Spleen (tissue), 11 donors: ENCODE results near the gene LRFN2. TPM values are rescaled to one million over a fixed set of nuclear protein-coding genes. Genes with fewer than 3 reads are reported as not detected.

ENCODE experiments used
- DNase-seq: peaks from one replicate; pipeline ENCODE4 v3.0.0-alpha.2; 2020
- H3K27ac ChIP-seq, 8 donors: fragments of 200-600 bp; sonication (generic) in 7 of 8; 1 replicate in 4 of 8; 2 replicates in 4 of 8; pipeline versions ENCODE4 v1.5.0 to v1.8.0; 2016 to 2021; ENCODE audit warnings: inconsistent platforms in 4 of 8, mild to moderate bottlenecking in 4 of 8, moderate library complexity in 1 of 8
- H3K27me3 ChIP-seq, 7 donors: fragments of 200-600 bp; sonication (generic) in 6 of 7; replicated peaks in 1 of 7; 1 replicate in 4 of 7; 2 replicates in 3 of 7; pipeline versions ENCODE4 v1.5.0 to v1.8.0; 2016 to 2021; ENCODE audit warnings: inconsistent platforms in 3 of 7, mild to moderate bottlenecking in 1 of 7
- H3K36me3 ChIP-seq, 6 donors: fragments of 200-600 bp; sonication (generic) in 5 of 6; 1 replicate in 4 of 6; 2 replicates in 2 of 6; pipeline versions ENCODE4 v1.5.0 to v1.8.0; 2016 to 2021; ENCODE audit warnings: inconsistent platforms in 2 of 6
- H3K4me1 ChIP-seq, 6 donors: fragments of 200-600 bp; sonication (generic) in 5 of 6; 1 replicate in 3 of 6; 2 replicates in 3 of 6; pipeline versions ENCODE4 v1.5.0 to v1.8.0; 2016 to 2021; ENCODE audit warnings: inconsistent platforms in 3 of 6
- H3K4me3 ChIP-seq, 8 donors: fragments of 200-600 bp; sonication (generic) in 7 of 8; 1 replicate in 4 of 8; 2 replicates in 4 of 8; pipeline versions ENCODE4 v1.5.0 to v1.8.0; 2016 to 2021; ENCODE audit warnings: inconsistent platforms in 4 of 8, mild to moderate bottlenecking in 4 of 8, moderate library complexity in 2 of 8
- H3K9me3 ChIP-seq, 8 donors: fragments of 200-600 bp; sonication (generic) in 7 of 8; 1 replicate in 4 of 8; 2 replicates in 4 of 8; pipeline versions ENCODE4 v1.5.0 to v1.8.0; 2016 to 2021; ENCODE audit warnings: inconsistent platforms in 4 of 8
- CTCF ChIP-seq, 11 experiments: fragments of 200-600 bp in 7 of 11; fragments of 450-650 bp in 4 of 11; sonication (generic) in 4 of 11; IDR thresholded peaks in 8 of 11; conservative IDR thresholded peaks in 3 of 11; 1 replicate in 7 of 11; 2 replicates in 4 of 11; pipeline versions ENCODE4 v1.4.0 to v1.8.0; 2016 to 2021; ENCODE audit warnings: antibody characterized with exemption in 11 of 11, inconsistent platforms in 4 of 11, mild to moderate bottlenecking in 1 of 11
- POLR2A ChIP-seq, 3 donors: fragments of 450-650 bp; IDR thresholded peaks; one replicate each; pipeline ENCODE4 v1.5.1; 2017; ENCODE audit warnings: antibody characterized with exemption in 3 of 3, mild to moderate bottlenecking in 1 of 3
- POLR2AphosphoS5 ChIP-seq, 3 donors: sonication (generic); formaldehyde crosslinking; IDR thresholded peaks; one replicate each; pipeline ENCODE4 v1.5.1; 2017; ENCODE audit warnings: antibody characterized with exemption in 3 of 3
- WGBS, 5 donors: extraction: QIAGEN DNeasy Blood & Tissue Kit in 3 of 5; methylation state at CpG; one replicate each; pipeline versions ENCODE4 v1.1.5 to v1.1.7; 2013 to 2018; 5-methylcytosine and 5-hydroxymethylcytosine counted together
- intact Hi-C: fragments of 100-400 bp; cut with DNase I; formaldehyde crosslinking; loops from one replicate; pipeline ENCODE4 v1.15.0; 2023; ENCODE audit warnings: low total_unique reads
- polyA plus RNA-seq, 3 donors: library from polyadenylated mRNA; stranded (reverse); fragments of 200-250 nt; gene quantifications; one replicate each; pipeline ENCODE4 v1.2.1, GENCODE V29; 2013
- total RNA-seq, 7 donors: library from RNA; depleted of rRNA in 3 of 7; stranded (reverse); fragments of >200 nt in 3 of 7; fragmentation: NEBNext Ultra II Directional in 4 of 7; extraction: Animal tissue kit (Norgen Biotek cat#: 25700) in 4 of 7; gene quantifications; one replicate each; pipeline versions ENCODE4 v1.1.0 to v1.2.1, GENCODE V29; 2016 to 2021
- donor health status: healthy with polysubstance abuse.
- donor health status: DM: no; HTN: no; CAD: no; lungs with moderate emphysema.
- donor health status: DM: no; HTN: no; CAD: no.
- donor health status: Bipolar disorder and iron deficiency.
- donor health status: healthy.
- donor health status: DM: no; HTN: no; CAD: no.
- donor health status: DM: yes; HTN: yes; CAD: no.

The LRFN2 gene
- total and polyA plus RNA-seq, 10 donors, result 0.05 to 6.0 (median 1.3) TPM

GRCh38 chr6:40526036-40526435 is 61.1 kb downstream of the LRFN2 start:
- Histone ChIP-seq H3K36me3 (no peaks in the 10 kb centered on the region), H3K27ac (no peak overlapping the region), H3K9me3 (no peaks in the 10 kb centered on the region), H3K4me3 (no peak overlapping the region), H3K27me3 (no peaks in the 10 kb centered on the region), H3K4me1 (no peaks in the 10 kb centered on the region)
- intact Hi-C loops, result no loop called here
- 71 to 88% (median 73%) methylated on average over 6 of the region's 6 CpGs for WGBS, 5 donors
- TF ChIP-seq POLR2AphosphoS5 (IDR thresholded peaks at IDR 0.05), result no peak
- no peak for DNase-seq

DNA sequence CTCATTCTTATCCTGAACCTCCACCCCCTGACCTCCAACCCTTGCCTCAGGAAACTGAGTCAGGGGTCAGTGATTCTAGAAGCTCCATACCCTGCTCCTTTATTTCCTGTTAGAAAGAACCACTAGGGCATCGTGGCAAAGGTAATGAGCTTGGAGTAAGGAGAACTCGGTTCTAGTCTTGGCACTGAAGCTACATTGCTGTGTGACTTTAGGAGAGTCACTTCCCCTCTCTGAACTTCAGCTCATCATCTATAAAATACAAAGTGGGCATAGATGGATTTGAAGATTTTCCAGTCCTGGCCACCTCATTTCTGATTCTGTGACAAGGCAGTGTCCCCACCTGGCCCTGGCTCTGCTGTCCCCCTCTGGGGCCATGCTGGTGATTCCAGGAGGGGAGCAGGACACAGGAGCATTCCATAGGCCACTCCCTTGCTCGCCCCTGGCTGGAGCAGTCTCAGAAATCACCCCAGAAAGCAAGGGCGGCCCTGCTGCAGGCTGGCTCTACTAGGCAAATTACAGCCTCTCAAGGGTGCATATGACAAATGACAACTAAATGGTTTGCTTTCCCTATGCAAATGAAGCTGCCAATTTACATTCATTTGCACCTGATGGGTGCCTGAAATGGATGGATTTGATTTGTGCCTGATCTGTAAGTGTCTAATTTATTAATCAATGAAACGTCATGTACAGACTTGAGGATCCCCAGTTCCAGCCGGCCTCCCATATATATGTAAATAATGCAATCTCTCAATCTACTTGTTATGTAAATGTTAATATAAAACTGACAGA is 62.2 kb downstream of the LRFN2 start:
- DNase-seq, result no peak
- Histone ChIP-seq H3K4me3 (no peak overlapping the region), H3K27ac (no peak overlapping the region), H3K4me1 (peaks cover 0 to 5% (median 0%) of the 10 kb centered on the region in 6 donors), H3K36me3 (no peaks in the 10 kb centered on the region), H3K9me3 (no peaks in the 10 kb centered on the region), H3K27me3 (no peaks in the 10 kb centered on the region)
- TF ChIP-seq CTCF (IDR thresholded peaks at IDR 0.05 in 8 of 11, conservative IDR thresholded peaks at IDR 0.05 in 3 of 11) (no peak), POLR2AphosphoS5 (IDR thresholded peaks at IDR 0.05) (no peak), POLR2A (IDR thresholded peaks at IDR 0.05) (no peak)
- intact Hi-C loops, result no loop called here
- whole genome bisulfite sequencing, 5 donors, result 72 to 84% (median 79%) methylated on average over 6 of the region's 6 CpGs

- Histone ChIP-seq H3K27me3 (no peaks in the 10 kb centered on the region), H3K27ac (no peak overlapping the region), H3K9me3 (no peaks in the 10 kb centered on the region), H3K36me3 (no peaks in the 10 kb centered on the region), H3K4me1 (peaks cover 0 to 7% (median 0%) of the 10 kb centered on the region in 6 donors), H3K4me3 (no peak overlapping the region)
- intact Hi-C loops, result no loop called here
- WGBS, 5 donors, result 56 to 74% (median 61%) methylated on average over 4 to 5 of the region's 5 CpGs
- no peak for TF ChIP-seq CTCF (IDR thresholded peaks at IDR 0.05 in 8 of 11, conservative IDR thresholded peaks at IDR 0.05 in 3 of 11)
- TF ChIP-seq POLR2AphosphoS5 (IDR thresholded peaks at IDR 0.05), result no peak
- TF ChIP-seq POLR2A (IDR thresholded peaks at IDR 0.05), result no peak
- no peak for DNase-seq
Measured at GRCh38 chr6:40523505-40524172, 63.5 kb downstream of the LRFN2 start.

DNA sequence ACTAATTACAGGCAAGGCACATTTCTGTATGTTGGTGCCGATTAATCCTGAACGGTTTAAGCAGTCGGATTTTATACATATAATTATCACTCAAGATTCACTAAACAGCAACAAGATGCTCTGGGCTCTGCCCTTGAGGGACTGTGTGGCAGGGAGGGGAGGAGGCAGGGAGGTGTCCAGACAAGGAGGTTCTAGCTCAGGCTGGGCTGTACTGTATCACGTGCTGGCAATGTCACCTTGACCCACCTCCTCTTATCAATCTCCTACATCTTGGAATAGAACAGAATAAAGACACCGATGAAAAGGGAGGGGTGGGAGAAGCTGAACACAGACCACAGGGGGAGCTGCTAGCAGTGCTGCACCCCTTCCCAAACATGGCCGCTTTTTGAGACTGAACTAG is 65.7 kb downstream of the LRFN2 start:
- intact Hi-C loops, result no loop called here
- 83 to 91% (median 85%) methylated on average over 6 of the region's 6 CpGs for WGBS, 5 donors
- TF ChIP-seq POLR2AphosphoS5 (IDR thresholded peaks at IDR 0.05) (no peak), POLR2A (IDR thresholded peaks at IDR 0.05) (no peak), CTCF (IDR thresholded peaks at IDR 0.05 in 8 of 11, conservative IDR thresholded peaks at IDR 0.05 in 3 of 11) (no peak)
- no peaks in the 10 kb centered on the region for H3K9me3 ChIP-seq
- H3K4me3 ChIP-seq, result no peak overlapping the region
- H3K36me3 ChIP-seq, result no peaks in the 10 kb centered on the region
- no peak overlapping the region for H3K27ac ChIP-seq
- no peak for DNase-seq
- H3K27me3 ChIP-seq, result no peaks in the 10 kb centered on the region
- H3K4me1 ChIP-seq, result peaks cover 0 to 7% (median 0%) of the 10 kb centered on the region in 6 donors
